A673 (cell line): Measurements from ENCODE around the gene GPR157. TPM values are rescaled to one million over a fixed set of nuclear protein-coding genes. Genes with fewer than 3 reads are reported as not detected.

ENCODE experiments used
- BruUV-seq: library from RNA; stranded (reverse); fragments of 400-500 nt; replicated peaks from 2 replicates; lab custom pipeline; 2021; lab: Mats Ljungman, UMichigan
- CTCF ChIA-PET: fragments of 300-600 bp; sonication (Branson Sonifier 250); formaldehyde crosslinking; loops from one replicate; lab custom pipeline; 2022; ENCODE audit warnings: antibody characterized with exemption; lab: Charles Lee
- POLR2A ChIA-PET: fragments of 300-600 bp; sonication (Branson Sonifier 250); formaldehyde crosslinking; loops from one replicate; lab custom pipeline; 2022; ENCODE audit warnings: antibody characterized with exemption; ENCODE audit not compliant: low non-redundant PET; lab: Charles Lee
- DNase-seq: peaks from one replicate; pipeline ENCODE4 v3.0.0-alpha.2; 2015; ENCODE audit warnings: low spot score
- H3K27ac ChIP-seq: fragments of 200-600 bp; sonication (generic); 2 replicates; pipeline ENCODE4 v1.5.1; 2016; ENCODE audit warnings: mixed run types, low read depth, mild to moderate bottlenecking, mixed read lengths, antibody characterized with exemption, low read length; ENCODE audit not compliant: poor library complexity, severe bottlenecking
- H3K27me3 ChIP-seq: fragments of 200-600 bp; sonication (generic); replicated peaks from 2 replicates; pipeline ENCODE4 v1.6.1; 2017; ENCODE audit warnings: mixed run types, low read depth, mild to moderate bottlenecking, mixed read lengths, antibody characterized with exemption, low read length; ENCODE audit not compliant: insufficient read depth, poor library complexity
- H3K36me3 ChIP-seq: fragments of 200-600 bp; sonication (generic); 2 replicates; pipeline ENCODE4 v1.6.1; 2016; ENCODE audit warnings: mixed run types, mild to moderate bottlenecking, mixed read lengths, antibody characterized with exemption, low read length; ENCODE audit not compliant: insufficient read depth, poor library complexity, severe bottlenecking
- H3K4me1 ChIP-seq: fragments of 200-600 bp; sonication (generic); 2 replicates; pipeline ENCODE4 v1.6.1; 2017; ENCODE audit warnings: mixed run types, mild to moderate bottlenecking, mixed read lengths, antibody characterized with exemption, low read length; ENCODE audit not compliant: insufficient read depth, poor library complexity, severe bottlenecking
- H3K4me3 ChIP-seq: fragments of 200-600 bp; sonication (generic); 2 replicates; pipeline ENCODE4 v1.5.1; 2016; ENCODE audit warnings: low read depth, mixed run types, mild to moderate bottlenecking, mixed read lengths, low read length; ENCODE audit not compliant: poor library complexity, severe bottlenecking
- H3K9me3 ChIP-seq: fragments of 200-600 bp; sonication (generic); 2 replicates; pipeline ENCODE4 v1.6.1; 2016; ENCODE audit warnings: mixed run types, low read depth, mild to moderate bottlenecking, mixed read lengths, antibody characterized with exemption, low read length; ENCODE audit not compliant: poor library complexity, severe bottlenecking
- CTCF ChIP-seq: fragments of 300-800, 200-600 bp; sonication (generic); conservative IDR thresholded peaks from 2 replicates; pipeline ENCODE4 v1.5.1; 2017; ENCODE audit warnings: low read depth, mild to moderate bottlenecking, antibody characterized with exemption, low read length, moderate library complexity, mixed read lengths
- EZH2 ChIP-seq: fragments of 200-600 bp; sonication (generic); IDR thresholded peaks from 2 replicates; pipeline ENCODE4 v1.6.1; 2017; ENCODE audit warnings: borderline replicate concordance, low read depth, mild to moderate bottlenecking, mixed read lengths, antibody characterized with exemption, low read length; ENCODE audit not compliant: poor library complexity, severe bottlenecking
- intact Hi-C: fragments of 100-400 bp; cut with micrococcal nuclease; formaldehyde crosslinking; loops from one replicate; pipeline ENCODE4 v1.10.0; 2022; ENCODE audit not compliant: unreplicated experiment
- total RNA-seq: library from RNA; stranded (reverse); gene quantifications from 2 replicates; pipeline ENCODE4 v1.2.3, GENCODE V29; 2021

The GPR157 gene
- total RNA-seq, 1 experiment from 2014 or later = 0.34 TPM

- H3K9me3 ChIP-seq = no peaks in the 10 kb centered on the region
- peaks cover 11% of the 10 kb centered on the region for H3K4me1 ChIP-seq
- no peaks in the 10 kb centered on the region for H3K36me3 ChIP-seq
- H3K27me3 ChIP-seq = no peaks in the 10 kb centered on the region
- DNase-seq = no peak
- H3K4me3 ChIP-seq = no peak overlapping the region
- POLR2A ChIA-PET = no interaction called here
- no peak for TF ChIP-seq EZH2
- no peak for TF ChIP-seq CTCF
- intact Hi-C loops = no loop called here
- CTCF ChIA-PET = interaction anchor here (1.4 kb wide), 1 partner anchor 44 kb away, joined by 3 read pairs; no protein-coding TSS in a partner anchor
- no TSS peak for BruUV-seq
- no peak overlapping the region for H3K27ac ChIP-seq
Measured at GRCh38 chr1:9066945-9067807, 61.7 kb downstream of the GPR157 start.

- BruUV-seq = no TSS peak
Measured at GRCh38 chr1:9065213-9065751, 63.6 kb downstream of the GPR157 start.

GRCh38 chr1:9062846-9063245, 66.1 kb downstream of the GPR157 start:
- Histone ChIP-seq H3K27me3 (no peaks in the 10 kb centered on the region), H3K9me3 (no peaks in the 10 kb centered on the region), H3K27ac (no peak overlapping the region), H3K4me1 (no peaks in the 10 kb centered on the region), H3K36me3 (no peaks in the 10 kb centered on the region), H3K4me3 (no peak overlapping the region)
- no TSS peak for BruUV-seq
- CTCF ChIA-PET = no interaction called here
- POLR2A ChIA-PET = no interaction called here
- DNase-seq = no peak
- TF ChIP-seq CTCF (no peak), EZH2 (no peak)
- intact Hi-C loops = no loop called here

More at GRCh38 chr1:9065213-9065751, 63.6 kb downstream of the GPR157 start:
- no peak for TF ChIP-seq CTCF
- no peak for TF ChIP-seq EZH2
- H3K4me1 ChIP-seq = peaks cover 11% of the 10 kb centered on the region
- ChIA-PET CTCF (no interaction called here), POLR2A (no interaction called here)
- no peaks in the 10 kb centered on the region for H3K27me3 ChIP-seq
- H3K27ac ChIP-seq = no peak overlapping the region
- H3K4me3 ChIP-seq = no peak overlapping the region
- intact Hi-C loops = no loop called here
- no peaks in the 10 kb centered on the region for H3K9me3 ChIP-seq
- no peaks in the 10 kb centered on the region for H3K36me3 ChIP-seq
- no peak for DNase-seq
